Measurements from ENCODE around the gene GOLM1.
A peak's percentile ranks its signal among the peaks of the same experiment; 100 is the strongest.

The GOLM1 gene

GRCh38 chr9:86045654-86046053, 53.7 kb downstream of the GOLM1 start:
- no peak for DNase-seq (ENCODE audit: low read depth)

GRCh38 chr9:86043999-86044398, 55.4 kb downstream of the GOLM1 start:
- no peak for DNase-seq (ENCODE audit: low read depth)

GRCh38 chr9:86043586-86043985, 55.8 kb downstream of the GOLM1 start:
- DNase-seq (ENCODE audit: low read depth) = no peak

- no peak for DNase-seq (ENCODE audit: low read depth)
Observed at GRCh38 chr9:86042199-86042978, 57.0 kb downstream of the GOLM1 start.

- peak; percentile 40 for DNase-seq (ENCODE audit: low read depth)
Observed at GRCh38 chr9:86041311-86041741, 58.0 kb downstream of the GOLM1 start.

GRCh38 chr9:86040861-86041155, 58.5 kb downstream of the GOLM1 start:
- no peak for DNase-seq (ENCODE audit: low read depth)

GRCh38 chr9:86039991-86040860, 59.1 kb downstream of the GOLM1 start:
- DNase-seq (ENCODE audit: low read depth) = no peak

- DNase-seq (ENCODE audit: low read depth) = no peak
Observed at GRCh38 chr9:86036555-86036954, 62.8 kb downstream of the GOLM1 start.

GRCh38 chr9:86035827-86036440, 63.4 kb downstream of the GOLM1 start:
- DNase-seq (ENCODE audit: low read depth) = no peak

GRCh38 chr9:86034863-86035734, 64.3 kb downstream of the GOLM1 start:
- DNase-seq (ENCODE audit: low read depth) = peak; percentile 37

GRCh38 chr9:86027767-86028166, 71.6 kb downstream of the GOLM1 start:
- no peak for DNase-seq (ENCODE audit: low read depth)

GRCh38 chr9:86022687-86023266, 76.6 kb downstream of the GOLM1 start:
- no peak for DNase-seq (ENCODE audit: low read depth)

- DNase-seq (ENCODE audit: low read depth) = no peak
Observed at GRCh38 chr9:86021166-86021565, 78.2 kb downstream of the GOLM1 start.

- DNase-seq (ENCODE audit: low read depth) = no peak
Observed at GRCh38 chr9:86020731-86021130, 78.6 kb downstream of the GOLM1 start.

- DNase-seq (ENCODE audit: low read depth) = no peak
Observed at GRCh38 chr9:86009133-86009532, 90.2 kb downstream of the GOLM1 start.

GRCh38 chr9:86005253-86005775, 94.0 kb downstream of the GOLM1 start:
- DNase-seq (ENCODE audit: low read depth) = no peak

GRCh38 chr9:85995599-85995998, 103.8 kb downstream of the GOLM1 start:
- DNase-seq (ENCODE audit: low read depth) = no peak

GRCh38 chr9:85995097-85995496, 104.3 kb downstream of the GOLM1 start:
- DNase-seq (ENCODE audit: low read depth) = no peak

- DNase-seq (ENCODE audit: low read depth) = no peak
Observed at GRCh38 chr9:85994191-85994590, 105.2 kb downstream of the GOLM1 start.

GRCh38 chr9:85987236-85987635, 112.1 kb downstream of the GOLM1 start:
- peak; percentile 29 for DNase-seq (ENCODE audit: low read depth)

GRCh38 chr9:85984457-85984856, 114.9 kb downstream of the GOLM1 start:
- DNase-seq (ENCODE audit: low read depth) = no peak

Data from fibroblast of gingiva (primary cell).